ENCODE measurements around the gene SORCS2.

The SORCS2 gene

GRCh38 chr4:7762376-7763030 is 570.2 kb downstream of the SORCS2 start:
- H3K27me3 ChIP-seq (replicated peaks) = no peaks in the 10 kb centered on the region
- no peak overlapping the region for H3K4me3 ChIP-seq (ENCODE audit: low read depth, low read length)
- no peak overlapping the region for H3K27ac ChIP-seq
- in situ Hi-C loops (cut with HindIII; ENCODE audit: low pct_ligation_motif_present, low sequenced_read_pairs) = no loop called here
- TF ChIP-seq, protein P1, sequence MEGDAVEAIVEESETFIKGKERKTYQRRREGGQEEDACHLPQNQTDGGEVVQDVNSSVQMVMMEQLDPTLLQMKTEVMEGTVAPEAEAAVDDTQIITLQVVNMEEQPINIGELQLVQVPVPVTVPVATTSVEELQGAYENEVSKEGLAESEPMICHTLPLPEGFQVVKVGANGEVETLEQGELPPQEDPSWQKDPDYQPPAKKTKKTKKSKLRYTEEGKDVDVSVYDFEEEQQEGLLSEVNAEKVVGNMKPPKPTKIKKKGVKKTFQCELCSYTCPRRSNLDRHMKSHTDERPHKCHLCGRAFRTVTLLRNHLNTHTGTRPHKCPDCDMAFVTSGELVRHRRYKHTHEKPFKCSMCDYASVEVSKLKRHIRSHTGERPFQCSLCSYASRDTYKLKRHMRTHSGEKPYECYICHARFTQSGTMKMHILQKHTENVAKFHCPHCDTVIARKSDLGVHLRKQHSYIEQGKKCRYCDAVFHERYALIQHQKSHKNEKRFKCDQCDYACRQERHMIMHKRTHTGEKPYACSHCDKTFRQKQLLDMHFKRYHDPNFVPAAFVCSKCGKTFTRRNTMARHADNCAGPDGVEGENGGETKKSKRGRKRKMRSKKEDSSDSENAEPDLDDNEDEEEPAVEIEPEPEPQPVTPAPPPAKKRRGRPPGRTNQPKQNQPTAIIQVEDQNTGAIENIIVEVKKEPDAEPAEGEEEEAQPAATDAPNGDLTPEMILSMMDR (IDR thresholded peaks at IDR 0.05; ENCODE audit: low read depth, low read length, missing control alignments) = no peak
- no peak for DNase-seq
- H3K36me3 ChIP-seq (replicated peaks) = peaks cover 81% of the 10 kb centered on the region

GRCh38 chr4:7763106-7763505 is 570.8 kb downstream of the SORCS2 start:
- TF ChIP-seq, protein P1 (IDR thresholded peaks at IDR 0.05; ENCODE audit: low read depth, low read length, missing control alignments) = no peak
- DNase-seq = no peak

GRCh38 chr4:7763788-7764187 is 571.5 kb downstream of the SORCS2 start:
- TF ChIP-seq, protein P1 (IDR thresholded peaks at IDR 0.05; ENCODE audit: low read depth, low read length, missing control alignments) = no peak
- H3K36me3 ChIP-seq (replicated peaks) = peaks cover 83% of the 10 kb centered on the region
- peak overlapping the region; percentile 21 for H3K27ac ChIP-seq
- in situ Hi-C loops (cut with HindIII; ENCODE audit: low pct_ligation_motif_present, low sequenced_read_pairs) = no loop called here
- no peaks in the 10 kb centered on the region for H3K27me3 ChIP-seq (replicated peaks)
- H3K4me3 ChIP-seq (ENCODE audit: low read depth, low read length) = no peak overlapping the region
- DNase-seq = peak; percentile 82

More at GRCh38 chr4:7763106-7763505, 570.8 kb downstream of the SORCS2 start:
- Histone ChIP-seq H3K27ac (no peak overlapping the region), H3K27me3 (replicated peaks) (no peaks in the 10 kb centered on the region), H3K36me3 (replicated peaks) (peaks cover 81% of the 10 kb centered on the region), H3K4me3 (ENCODE audit: low read depth, low read length) (no peak overlapping the region)
- in situ Hi-C loops (cut with HindIII; ENCODE audit: low pct_ligation_motif_present, low sequenced_read_pairs) = no loop called here

- Histone ChIP-seq H3K36me3 (replicated peaks) (peaks cover 87% of the 10 kb centered on the region), H3K4me3 (ENCODE audit: low read depth, low read length) (no peak overlapping the region), H3K27ac (no peak overlapping the region), H3K27me3 (replicated peaks) (no peaks in the 10 kb centered on the region)
- in situ Hi-C loops (cut with HindIII; ENCODE audit: low pct_ligation_motif_present, low sequenced_read_pairs) = no loop called here
- DNase-seq = no peak
- TF ChIP-seq, protein P1 (IDR thresholded peaks at IDR 0.05; ENCODE audit: low read depth, low read length, missing control alignments) = no peak
Observed at GRCh38 chr4:7764466-7764865, 572.1 kb downstream of the SORCS2 start.

- in situ Hi-C loops (cut with HindIII; ENCODE audit: low pct_ligation_motif_present, low sequenced_read_pairs) = no loop called here
- H3K27me3 ChIP-seq (replicated peaks) = no peaks in the 10 kb centered on the region
- H3K36me3 ChIP-seq (replicated peaks) = peaks cover 86% of the 10 kb centered on the region
- H3K27ac ChIP-seq = no peak overlapping the region
- DNase-seq = no peak
- TF ChIP-seq, protein P1 (IDR thresholded peaks at IDR 0.05; ENCODE audit: low read depth, low read length, missing control alignments) = no peak
- H3K4me3 ChIP-seq (ENCODE audit: low read depth, low read length) = no peak overlapping the region
Observed at GRCh38 chr4:7765666-7766065, 573.3 kb downstream of the SORCS2 start.

- H3K4me3 ChIP-seq (ENCODE audit: low read depth, low read length) = no peak overlapping the region
- no peak overlapping the region for H3K27ac ChIP-seq
- H3K27me3 ChIP-seq (replicated peaks) = no peaks in the 10 kb centered on the region
- in situ Hi-C loops (cut with HindIII; ENCODE audit: low pct_ligation_motif_present, low sequenced_read_pairs) = no loop called here
- no peak for DNase-seq
- H3K36me3 ChIP-seq (replicated peaks) = peaks cover 87% of the 10 kb centered on the region
- TF ChIP-seq, protein P1 (IDR thresholded peaks at IDR 0.05; ENCODE audit: low read depth, low read length, missing control alignments) = no peak
Observed at GRCh38 chr4:7766086-7766485, 573.7 kb downstream of the SORCS2 start.

Measured in brain microvascular endothelial cell (primary cell).